ENCODE measurements around the gene FRZB.

The FRZB gene

GRCh38 chr2:182911813-182912517 is 45.5 kb upstream of the FRZB start:
- no peaks in the 10 kb centered on the region for H3K4me1 ChIP-seq
- no peaks in the 10 kb centered on the region for H3K27me3 ChIP-seq

GRCh38 chr2:182910965-182911364 is 44.5 kb upstream of the FRZB start:
- no peaks in the 10 kb centered on the region for H3K27me3 ChIP-seq

More at GRCh38 chr2:182911813-182912517, 45.5 kb upstream of the FRZB start:
- TF ChIP-seq CTCF (IDR thresholded peaks at IDR 0.05; ENCODE audit: low read depth, low read length): no peak
- DNase-seq: no peak
- Histone ChIP-seq H3K36me3 (no peaks in the 10 kb centered on the region; the same call in 1 of the 2 replicates), H3K9me3 (no peaks in the 10 kb centered on the region), H3K4me3 (ENCODE audit: low read depth, low read length) (no peak overlapping the region)

GRCh38 chr2:182907081-182907830 is 40.8 kb upstream of the FRZB start:
- Histone ChIP-seq H3K9me3 (no peaks in the 10 kb centered on the region), H3K36me3 (no peaks in the 10 kb centered on the region), H3K27me3 (no peaks in the 10 kb centered on the region), H3K4me3 (ENCODE audit: low read depth, low read length) (no peak overlapping the region), H3K4me1 (no peaks in the 10 kb centered on the region)
- no peak for DNase-seq
- TF ChIP-seq CTCF (IDR thresholded peaks at IDR 0.05; ENCODE audit: low read depth, low read length): no peak

More at GRCh38 chr2:182910965-182911364, 44.5 kb upstream of the FRZB start:
- Histone ChIP-seq H3K4me3 (ENCODE audit: low read depth, low read length) (no peak overlapping the region), H3K4me1 (no peaks in the 10 kb centered on the region), H3K9me3 (no peaks in the 10 kb centered on the region), H3K36me3 (no peaks in the 10 kb centered on the region; the same call in 1 of the 2 replicates)
- no peak for TF ChIP-seq CTCF (IDR thresholded peaks at IDR 0.05; ENCODE audit: low read depth, low read length)
- DNase-seq: no peak

DNA sequence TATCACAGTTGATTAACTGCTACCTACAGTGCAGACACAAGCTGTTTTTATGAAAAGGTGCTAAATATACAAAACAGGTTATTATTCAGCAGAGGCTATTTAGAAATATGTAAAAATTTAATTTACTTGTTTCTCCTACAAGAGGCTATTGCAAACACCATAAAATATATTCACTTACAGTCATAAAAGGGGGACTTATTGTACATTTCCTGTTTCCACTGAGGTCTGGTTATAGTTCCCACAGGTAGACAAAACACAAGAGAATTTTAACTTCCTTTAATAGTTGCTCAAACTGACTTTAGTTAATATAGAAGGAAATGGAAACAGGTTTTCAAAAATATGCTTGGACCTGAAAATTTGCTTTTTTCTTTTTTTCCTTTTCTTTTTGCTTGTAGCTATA is 40.0 kb upstream of the FRZB start:
- no peak for TF ChIP-seq CTCF (IDR thresholded peaks at IDR 0.05; ENCODE audit: low read depth, low read length)

GRCh38 chr2:182904844-182905243 is 38.4 kb upstream of the FRZB start:
- Histone ChIP-seq H3K36me3 (no peaks in the 10 kb centered on the region), H3K4me3 (ENCODE audit: low read depth, low read length) (no peak overlapping the region), H3K9me3 (no peaks in the 10 kb centered on the region), H3K4me1 (no peaks in the 10 kb centered on the region), H3K27me3 (no peaks in the 10 kb centered on the region)
- DNase-seq: no peak
- TF ChIP-seq CTCF (IDR thresholded peaks at IDR 0.05; ENCODE audit: low read depth, low read length): no peak

More for the DNA sequence above, 40.0 kb upstream of the FRZB start:
- Histone ChIP-seq H3K27me3 (no peaks in the 10 kb centered on the region), H3K4me1 (no peaks in the 10 kb centered on the region), H3K9me3 (no peaks in the 10 kb centered on the region), H3K36me3 (no peaks in the 10 kb centered on the region), H3K4me3 (ENCODE audit: low read depth, low read length) (no peak overlapping the region)
- no peak for DNase-seq

DNA sequence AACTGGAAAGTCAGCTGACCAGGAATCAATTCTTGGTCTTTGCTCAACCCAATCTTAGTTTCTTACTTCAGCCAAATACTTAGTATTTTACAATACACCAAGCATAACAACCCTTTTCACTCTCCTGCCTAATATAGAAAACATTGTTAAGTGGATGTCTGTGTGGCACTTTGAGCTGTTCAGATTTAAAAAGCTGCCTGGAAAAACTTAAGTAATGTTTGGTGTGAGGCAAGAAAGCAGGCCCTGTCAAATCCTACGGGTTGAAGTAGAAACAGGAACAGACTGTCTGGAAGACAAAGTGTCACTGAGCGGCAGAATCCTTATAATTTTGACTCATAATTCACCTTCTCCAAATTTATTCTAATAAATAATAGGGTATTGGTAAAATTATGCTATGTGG is 37.1 kb upstream of the FRZB start:
- no peaks in the 10 kb centered on the region for H3K4me1 ChIP-seq

More for the DNA sequence above, 37.1 kb upstream of the FRZB start:
- TF ChIP-seq CTCF (IDR thresholded peaks at IDR 0.05; ENCODE audit: low read depth, low read length): no peak
- Histone ChIP-seq H3K27me3 (no peaks in the 10 kb centered on the region), H3K36me3 (no peaks in the 10 kb centered on the region), H3K4me3 (ENCODE audit: low read depth, low read length) (no peak overlapping the region), H3K9me3 (no peaks in the 10 kb centered on the region)
- no peak for DNase-seq
